ENCODE results near the gene GEMIN7. TPM values are rescaled to one million over a fixed set of nuclear protein-coding genes. Genes with fewer than 3 reads are reported as not detected.
"Not testable (repeated sequence)": the region's sequence is repeated elsewhere in the genome, so short reads cannot be mapped to it uniquely, and the experiment has no call there.

Gene GEMIN7
- total and polyA plus RNA-seq, 8 donors, result 18.9 to 25.4 (median 21.5) TPM

DNA sequence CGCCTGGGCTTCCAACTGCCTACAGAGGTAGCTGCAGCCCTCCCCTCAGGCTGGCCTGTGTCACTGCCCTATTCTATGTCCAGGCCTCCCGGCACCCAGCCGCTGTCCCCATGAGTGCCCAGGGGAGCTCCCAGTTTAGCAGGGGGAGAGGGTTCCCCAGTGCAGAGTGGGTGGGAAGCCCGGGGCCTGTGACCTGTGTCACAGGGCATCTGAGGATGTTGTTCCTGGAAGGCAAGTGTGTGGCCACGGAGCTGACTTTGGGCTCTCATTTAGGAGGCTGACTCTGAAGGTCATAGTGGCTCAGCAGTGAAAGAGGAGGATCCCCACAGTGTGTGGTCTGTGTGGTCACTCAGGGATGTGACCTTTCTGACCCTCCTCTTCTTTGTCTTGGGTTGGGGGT is 39.0 kb downstream of the GEMIN7 start:
- TF ChIP-seq, protein P1, sequence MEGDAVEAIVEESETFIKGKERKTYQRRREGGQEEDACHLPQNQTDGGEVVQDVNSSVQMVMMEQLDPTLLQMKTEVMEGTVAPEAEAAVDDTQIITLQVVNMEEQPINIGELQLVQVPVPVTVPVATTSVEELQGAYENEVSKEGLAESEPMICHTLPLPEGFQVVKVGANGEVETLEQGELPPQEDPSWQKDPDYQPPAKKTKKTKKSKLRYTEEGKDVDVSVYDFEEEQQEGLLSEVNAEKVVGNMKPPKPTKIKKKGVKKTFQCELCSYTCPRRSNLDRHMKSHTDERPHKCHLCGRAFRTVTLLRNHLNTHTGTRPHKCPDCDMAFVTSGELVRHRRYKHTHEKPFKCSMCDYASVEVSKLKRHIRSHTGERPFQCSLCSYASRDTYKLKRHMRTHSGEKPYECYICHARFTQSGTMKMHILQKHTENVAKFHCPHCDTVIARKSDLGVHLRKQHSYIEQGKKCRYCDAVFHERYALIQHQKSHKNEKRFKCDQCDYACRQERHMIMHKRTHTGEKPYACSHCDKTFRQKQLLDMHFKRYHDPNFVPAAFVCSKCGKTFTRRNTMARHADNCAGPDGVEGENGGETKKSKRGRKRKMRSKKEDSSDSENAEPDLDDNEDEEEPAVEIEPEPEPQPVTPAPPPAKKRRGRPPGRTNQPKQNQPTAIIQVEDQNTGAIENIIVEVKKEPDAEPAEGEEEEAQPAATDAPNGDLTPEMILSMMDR (IDR thresholded peaks at IDR 0.05), result no peak
- no peak overlapping the region for H3K4me3 ChIP-seq
- H3K27ac ChIP-seq, result no peak overlapping the region
- no peak for ATAC-seq
- no peaks in the 10 kb centered on the region for H3K27me3 ChIP-seq
- intact Hi-C loops (cut with DNase I), result no loop called here
- H3K36me3 ChIP-seq, result peaks cover 0 to 3% of the 10 kb centered on the region in 2 donors
- no peaks in the 10 kb centered on the region for H3K9me3 ChIP-seq
- H3K4me1 ChIP-seq, result peaks cover 11 to 69% of the 10 kb centered on the region in 2 donors
- DNase-seq, result no peak

DNA sequence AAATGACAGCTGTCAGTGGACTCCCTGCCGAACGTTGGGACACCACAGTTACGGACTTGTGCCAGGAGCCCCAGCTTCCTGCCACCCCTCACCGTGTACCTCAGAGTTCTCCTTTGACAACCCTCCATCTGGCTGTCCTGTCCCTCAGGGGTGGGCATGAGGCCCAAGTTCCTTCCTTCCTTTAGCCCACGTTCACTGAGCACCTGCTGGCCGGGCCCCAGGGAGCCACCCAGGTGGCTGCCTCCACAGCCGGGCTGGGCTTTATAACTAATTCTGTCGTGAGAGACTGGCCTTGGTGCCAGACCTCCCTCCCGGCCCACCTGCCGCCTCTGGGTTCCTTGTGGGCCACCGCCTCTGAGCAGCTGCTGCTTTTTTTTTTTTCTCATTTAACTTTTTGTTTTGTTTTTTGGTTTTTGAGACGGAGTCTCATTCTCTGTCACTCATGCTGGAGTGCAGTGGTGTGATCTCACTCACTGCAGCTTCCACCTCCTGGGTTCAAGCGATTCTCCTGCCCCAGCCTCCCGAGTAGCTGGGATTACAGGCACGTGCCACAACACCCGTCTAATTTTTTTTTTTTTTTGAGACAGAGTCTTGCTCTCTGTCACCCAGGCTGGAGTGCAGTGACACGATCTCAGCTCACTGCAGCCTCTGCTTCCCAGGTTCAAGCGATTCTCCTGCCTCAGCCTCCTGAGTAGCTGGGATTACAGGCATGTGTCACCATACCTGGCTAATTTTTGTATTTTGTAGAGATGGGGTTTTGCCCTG is 39.7 kb downstream of the GEMIN7 start:
- H3K27me3 ChIP-seq; H3K9me3 ChIP-seq; H3K27ac ChIP-seq; ATAC-seq; intact Hi-C loops (cut with DNase I); H3K36me3 ChIP-seq; DNase-seq; H3K4me3 ChIP-seq: not testable (repeated sequence)
- peaks cover 7 to 62% of the 10 kb centered on the region in 2 donors for H3K4me1 ChIP-seq

DNA sequence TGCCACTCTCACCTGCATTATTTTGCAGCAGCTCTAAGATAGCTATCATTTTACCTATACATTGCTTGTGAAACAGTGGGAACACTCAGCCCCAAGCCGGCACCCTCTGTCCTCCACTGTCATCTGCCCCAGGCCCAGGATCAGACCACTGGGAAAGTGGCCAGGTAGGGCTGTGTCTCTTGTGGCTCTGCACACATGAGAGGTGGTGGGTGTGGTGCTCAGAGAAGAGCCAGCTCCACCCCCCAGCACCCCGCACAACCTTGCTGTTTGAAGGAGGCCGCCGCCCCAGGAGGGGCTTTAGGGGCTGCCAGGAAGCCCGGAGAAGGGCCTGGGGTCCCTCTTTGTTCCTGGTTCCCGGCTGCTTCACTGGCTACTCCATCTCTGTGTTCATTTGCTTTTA is 40.5 kb downstream of the GEMIN7 start:
- Histone ChIP-seq H3K36me3 (peaks cover 0 to 3% of the 10 kb centered on the region in 2 donors), H3K4me1 (peaks cover 7 to 54% of the 10 kb centered on the region in 2 donors), H3K27me3 (no peaks in the 10 kb centered on the region), H3K27ac (no peak overlapping the region), H3K9me3 (no peaks in the 10 kb centered on the region), H3K4me3 (no peak overlapping the region)
- no peak for ATAC-seq
- no peak for DNase-seq
- TF ChIP-seq, protein P1 (IDR thresholded peaks at IDR 0.05), result no peak
- intact Hi-C loops (cut with DNase I), result no loop called here

DNA sequence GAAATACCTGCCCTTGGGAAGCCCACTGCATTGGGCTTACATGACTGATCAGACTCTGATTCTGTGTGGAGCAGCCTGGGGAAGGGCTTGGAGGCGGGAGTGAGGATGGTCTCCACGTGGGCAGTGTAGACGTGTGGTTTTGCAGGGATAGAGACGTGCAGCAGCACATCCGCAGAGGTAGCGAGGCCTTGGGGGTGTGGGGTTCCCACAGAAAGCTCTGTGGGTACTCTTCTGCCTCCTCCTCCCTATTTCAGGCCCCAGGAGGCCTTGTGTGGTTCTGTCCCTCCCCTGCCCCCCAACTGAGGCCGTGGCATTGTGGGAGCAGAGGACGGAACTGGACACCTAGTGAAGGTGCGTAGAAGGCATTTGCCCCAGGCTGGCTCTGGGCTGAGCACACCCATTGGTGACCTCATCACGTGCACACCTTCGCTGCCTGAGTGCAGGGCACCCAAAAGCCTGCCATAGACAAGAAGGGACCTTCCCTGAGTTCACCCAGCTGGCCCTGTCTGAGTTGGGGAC is 42.8 kb downstream of the GEMIN7 start:
- no peak for ATAC-seq
- H3K36me3 ChIP-seq, result peaks cover 0 to 3% of the 10 kb centered on the region in 2 donors
- intact Hi-C loops (cut with DNase I), result no loop called here
- no peak for DNase-seq
- H3K4me1 ChIP-seq, result peaks cover 7 to 35% of the 10 kb centered on the region in 2 donors
- H3K27me3 ChIP-seq, result no peaks in the 10 kb centered on the region
- no peak overlapping the region for H3K27ac ChIP-seq
- no peaks in the 10 kb centered on the region for H3K9me3 ChIP-seq
- no peak overlapping the region for H3K4me3 ChIP-seq
- TF ChIP-seq, protein P1 (IDR thresholded peaks at IDR 0.05), result no peak

DNA sequence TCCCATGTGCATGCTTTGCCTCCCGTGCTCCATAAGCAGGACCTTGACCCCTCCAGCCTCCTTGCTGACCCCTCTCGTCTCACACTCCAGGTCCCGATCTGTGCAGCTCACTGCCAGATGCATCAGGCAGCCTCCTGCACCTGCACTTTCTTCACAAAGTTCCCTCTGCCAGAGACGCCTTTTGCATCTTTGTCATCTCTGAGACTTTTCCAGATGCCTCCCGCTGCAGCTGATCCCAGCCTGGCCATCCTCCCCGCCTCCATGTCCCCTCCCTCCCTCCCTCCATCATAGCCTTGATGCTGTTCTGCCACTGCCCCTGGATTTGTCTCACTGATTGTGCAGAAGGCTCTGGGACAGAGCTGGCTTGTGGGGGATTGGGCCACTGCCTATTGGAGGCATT is 43.8 kb downstream of the GEMIN7 start:
- Histone ChIP-seq H3K27ac (no peak overlapping the region), H3K9me3 (no peaks in the 10 kb centered on the region), H3K27me3 (no peaks in the 10 kb centered on the region), H3K4me3 (no peak overlapping the region), H3K36me3 (peaks cover 0 to 3% of the 10 kb centered on the region in 2 donors), H3K4me1 (peaks cover 0 to 25% of the 10 kb centered on the region in 2 donors)
- TF ChIP-seq, protein P1 (IDR thresholded peaks at IDR 0.05), result no peak
- DNase-seq (no peak), ATAC-seq (no peak)
- intact Hi-C loops (cut with DNase I), result no loop called here

Data from left lung (tissue), 10 donors.